ENCODE data around the gene SWSAP1.
A peak's percentile ranks its signal among the peaks of the same experiment; 100 is the strongest.
"Not testable (repeated sequence)": the region's sequence is repeated elsewhere in the genome, so short reads cannot be mapped to it uniquely, and the experiment has no call there.

The SWSAP1 gene

DNA sequence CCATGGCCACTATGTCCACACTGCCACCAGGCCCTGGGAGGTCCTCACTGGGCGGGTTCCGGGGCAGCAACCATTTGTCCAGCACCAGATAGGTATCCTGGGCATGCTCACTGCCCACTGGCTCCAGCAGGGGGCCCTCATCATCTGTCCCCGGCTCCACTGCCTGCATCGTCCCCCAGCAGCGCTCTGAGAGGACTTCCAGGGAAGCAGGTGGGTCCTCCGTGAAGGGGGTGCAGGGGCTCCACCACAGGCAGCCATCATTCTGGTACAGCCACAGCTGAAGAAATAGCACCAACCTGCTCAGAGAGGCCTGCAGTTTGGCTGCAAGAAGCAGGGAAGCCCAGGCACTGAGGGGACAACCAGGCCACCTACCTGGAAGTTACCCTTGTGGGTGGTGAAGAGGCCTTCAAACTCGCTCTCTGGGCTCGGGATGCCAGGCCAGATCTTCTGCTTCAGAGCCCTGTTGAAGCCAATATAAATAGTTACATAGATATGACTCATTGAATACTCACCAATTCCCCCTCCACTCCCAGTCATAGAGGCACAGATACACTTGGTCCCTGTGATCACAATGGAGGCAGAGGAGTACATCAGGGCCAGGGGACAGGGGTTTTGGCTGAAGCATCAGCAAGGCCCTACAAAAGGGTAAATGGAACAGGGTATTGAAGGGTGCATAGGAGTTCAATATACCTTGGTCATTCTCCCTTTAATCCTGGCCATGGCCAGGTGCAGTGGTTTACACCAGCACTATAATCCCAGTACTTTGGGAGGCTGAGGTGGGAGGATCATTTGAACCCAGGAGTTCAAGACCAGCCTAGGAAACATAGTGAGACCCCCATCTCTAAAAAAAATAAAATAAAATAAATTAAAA is 4.1 kb downstream of the SWSAP1 start:
- DNase-seq (ENCODE audit: low read depth in 2 of 2) = no peak

DNA sequence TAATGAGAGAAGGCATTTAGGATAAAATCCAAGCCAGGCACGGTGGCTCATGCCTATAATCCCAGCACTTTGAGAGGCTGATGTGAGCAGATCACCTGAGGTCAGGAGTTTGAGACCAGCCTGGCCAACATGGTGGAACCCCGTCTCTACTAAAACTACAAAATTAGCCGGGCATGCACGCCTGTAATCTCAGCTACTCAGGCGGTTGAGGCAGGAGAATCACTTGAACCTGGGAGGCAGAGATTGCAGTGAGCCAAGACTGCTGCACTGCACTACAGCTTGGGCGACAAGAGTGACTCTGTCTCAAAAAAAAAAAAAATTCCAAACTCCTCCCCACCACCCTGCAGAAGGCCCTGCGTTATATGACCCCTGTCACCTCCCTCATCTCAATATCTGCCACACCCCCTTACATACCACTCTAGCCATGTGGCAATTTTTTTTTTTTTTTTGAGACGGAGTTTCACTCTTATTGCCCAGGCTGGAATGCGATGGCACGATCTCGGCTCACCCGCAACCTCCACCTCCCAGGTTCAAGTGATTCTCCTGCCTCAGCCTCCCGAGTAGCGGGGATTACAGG is 4.9 kb downstream of the SWSAP1 start:
- DNase-seq (ENCODE audit: low read depth in 2 of 2) = not testable (repeated sequence)

DNA sequence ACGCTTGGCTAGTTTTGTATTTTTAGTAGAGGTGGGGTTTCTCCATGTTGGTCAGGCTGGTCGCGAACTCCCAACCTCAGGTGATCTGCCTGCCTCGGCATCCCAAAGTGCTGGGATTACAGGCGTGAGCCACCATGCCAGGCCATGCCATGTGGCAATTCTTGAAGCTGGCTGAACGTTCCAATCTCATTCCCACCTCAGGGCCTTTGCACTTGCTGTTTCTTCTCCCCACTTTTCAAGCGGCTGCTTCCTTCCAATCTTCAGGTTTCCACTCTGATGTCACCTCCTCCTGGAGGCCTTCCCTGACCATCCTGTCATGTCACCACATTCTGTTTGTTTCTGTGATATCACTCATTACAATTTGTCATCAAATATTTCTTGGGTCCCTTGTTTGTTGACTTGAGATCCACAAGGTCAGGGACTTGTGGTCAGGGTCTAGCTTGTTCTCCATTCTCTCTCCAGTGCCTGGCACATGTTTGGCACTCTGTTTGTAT is 5.4 kb downstream of the SWSAP1 start:
- DNase-seq (ENCODE audit: low read depth in 2 of 2) = no peak

DNA sequence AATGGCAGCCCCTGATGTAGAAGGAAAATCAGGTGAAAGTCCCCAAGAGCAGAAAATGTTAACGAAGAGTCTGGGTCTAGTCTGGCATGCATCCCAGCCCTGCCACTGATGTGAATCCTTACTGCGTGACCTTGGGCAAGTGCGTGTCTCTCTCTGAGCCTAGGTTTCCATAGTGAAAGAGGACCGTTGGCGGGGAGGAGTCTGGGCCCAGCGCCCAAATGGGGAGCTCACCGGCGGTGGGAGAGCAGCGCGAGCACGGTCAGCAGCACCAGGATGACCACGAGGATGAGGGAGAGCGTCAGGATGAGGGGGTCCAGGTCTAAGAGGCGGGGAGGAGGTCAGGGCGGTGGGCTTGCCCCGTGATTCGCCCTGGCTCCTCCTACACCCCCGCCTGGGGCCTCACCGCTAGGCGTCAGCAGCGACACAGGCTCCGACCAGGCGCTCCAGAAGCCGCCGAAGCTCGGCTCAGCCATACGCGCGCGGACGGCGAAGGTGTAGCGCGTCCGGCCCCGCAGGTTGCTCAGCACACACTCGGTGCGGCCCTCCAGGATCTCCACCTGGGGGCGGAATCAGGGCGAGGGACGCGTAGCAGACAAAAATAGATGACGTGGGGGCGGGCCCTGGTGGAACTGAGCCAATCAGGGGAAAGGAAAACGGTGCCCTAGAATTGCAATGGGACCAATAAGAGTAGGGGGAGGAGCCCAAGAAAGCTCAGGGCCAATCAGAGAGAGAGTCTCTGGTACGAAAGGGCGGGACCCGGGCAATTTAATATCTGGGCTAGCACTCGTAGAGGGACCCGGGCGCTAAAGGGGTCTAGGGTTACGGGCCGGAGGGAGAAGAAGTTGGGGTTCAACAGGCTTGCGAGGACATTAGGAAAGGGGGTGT is 6.4 kb downstream of the SWSAP1 start:
- DNase-seq (ENCODE audit: low read depth in 2 of 2) = peak; percentile 94 to 95

DNA sequence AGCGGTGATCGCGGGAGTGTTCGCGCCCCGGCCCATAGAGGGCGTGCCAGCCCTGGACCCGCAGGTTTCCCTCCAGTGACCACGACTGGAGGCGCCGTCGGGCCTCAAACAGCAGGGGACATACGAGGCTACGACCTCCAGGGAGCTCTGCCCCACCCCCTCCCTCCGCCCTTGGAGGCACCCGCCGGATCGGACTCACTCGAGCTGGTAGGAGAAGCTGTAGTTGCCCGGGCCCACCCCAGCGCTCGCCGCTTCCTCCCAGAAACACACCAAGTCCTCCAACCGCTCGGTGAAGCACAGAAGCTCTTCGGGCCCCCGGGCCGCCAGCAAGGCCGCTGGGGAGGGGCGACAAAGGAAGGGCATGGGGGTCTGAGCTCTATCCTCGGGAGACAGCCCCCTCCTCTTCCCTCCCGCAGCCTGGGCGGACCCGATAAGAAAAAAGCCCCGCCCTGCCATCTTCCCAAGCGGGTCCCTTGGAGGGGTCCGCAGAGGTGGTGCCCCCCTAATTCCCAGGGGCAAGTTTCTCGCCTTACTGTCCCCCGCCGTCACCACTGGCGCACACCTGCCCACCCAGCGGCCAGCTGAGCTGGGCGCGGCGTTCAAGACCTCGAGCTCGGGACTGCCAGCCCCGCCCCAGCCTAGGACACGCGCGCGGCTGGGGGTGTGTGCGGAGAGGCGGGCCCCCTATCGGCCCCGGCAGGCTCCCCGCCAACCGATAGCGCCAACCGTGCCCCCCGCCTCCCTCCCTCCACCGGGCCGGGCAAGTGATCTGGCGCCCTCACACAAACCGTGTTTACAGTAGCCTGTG is 8.6 kb downstream of the SWSAP1 start:
- no peak for DNase-seq (ENCODE audit: low read depth in 2 of 2)

DNA sequence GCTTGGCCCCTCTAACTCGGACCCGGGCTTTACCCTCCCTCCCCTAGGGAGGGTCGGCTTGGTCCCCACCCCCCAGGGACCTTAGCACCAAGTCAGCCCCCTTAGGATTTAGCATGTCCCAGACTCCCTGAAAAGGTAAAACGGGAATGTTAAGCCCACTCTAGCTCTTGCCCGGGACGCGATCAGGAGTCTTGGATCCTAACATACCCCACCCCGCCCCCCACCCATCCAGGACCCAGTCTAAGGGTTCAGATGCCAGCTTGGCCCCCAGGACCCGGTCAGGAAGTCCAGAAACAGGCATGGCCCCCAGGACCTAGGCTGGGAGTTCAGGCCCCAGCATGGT is 9.2 kb downstream of the SWSAP1 start:
- no peak for DNase-seq (ENCODE audit: low read depth in 2 of 2)

DNA sequence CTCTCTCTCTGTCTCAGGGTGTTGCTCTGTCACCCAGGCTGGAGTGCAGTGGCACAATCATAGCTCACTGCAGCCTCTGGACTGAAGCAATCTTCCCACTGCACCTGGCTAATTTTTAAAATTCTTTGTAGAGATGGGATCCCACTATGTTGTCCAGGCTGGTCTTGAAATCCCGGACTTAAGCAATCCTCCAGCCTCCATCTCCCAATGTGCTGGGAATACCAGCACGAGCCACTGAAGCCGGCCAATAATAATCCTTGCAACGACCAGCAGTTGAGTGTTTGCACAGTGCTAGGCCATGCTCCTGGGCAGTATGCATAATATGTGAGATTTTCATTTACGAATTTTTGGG is 10.3 kb downstream of the SWSAP1 start:
- no peak for DNase-seq (ENCODE audit: low read depth in 2 of 2)

DNA sequence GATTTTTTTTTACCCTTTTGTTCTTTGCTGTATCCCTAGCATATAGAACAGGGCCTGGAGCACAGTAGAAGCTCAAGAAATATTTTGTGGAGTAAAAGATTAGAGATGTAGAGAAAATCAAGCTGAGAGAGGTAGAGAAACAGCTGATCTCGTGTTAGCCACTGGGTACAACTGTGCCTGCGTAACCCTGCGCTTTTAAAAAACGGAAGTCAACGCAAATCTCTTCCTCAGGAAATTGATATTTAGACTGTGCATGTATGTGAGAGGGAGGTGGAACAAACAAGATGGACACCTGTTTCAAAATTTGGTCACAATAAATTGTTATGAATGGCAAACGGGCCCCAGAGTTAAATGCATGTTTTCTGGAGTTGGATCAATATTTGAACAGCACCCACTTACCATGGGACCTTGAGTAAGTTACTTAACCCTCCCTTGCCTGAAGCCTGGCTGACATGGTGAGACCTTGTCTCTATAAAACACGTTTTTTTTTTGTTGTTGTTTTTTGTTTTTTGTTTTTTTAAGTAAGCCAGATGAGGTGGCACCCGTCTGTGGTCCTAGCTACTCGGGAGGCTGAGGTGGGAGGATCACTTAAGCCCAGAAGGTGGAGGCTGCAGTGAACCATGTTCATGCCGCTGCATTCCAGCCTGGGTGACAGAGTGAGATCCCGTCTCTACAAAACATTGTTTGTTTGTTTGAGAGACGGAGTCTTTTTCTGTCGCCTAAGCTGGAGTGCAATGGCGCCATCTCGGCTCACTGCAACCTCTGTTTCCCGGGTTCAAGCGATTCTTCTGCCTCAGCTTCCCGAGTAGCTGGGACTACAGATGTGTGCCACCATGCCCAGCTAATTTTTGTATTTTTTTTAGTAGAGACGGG is 12.9 kb downstream of the SWSAP1 start:
- DNase-seq (ENCODE audit: low read depth in 2 of 2) = no peak

DNA sequence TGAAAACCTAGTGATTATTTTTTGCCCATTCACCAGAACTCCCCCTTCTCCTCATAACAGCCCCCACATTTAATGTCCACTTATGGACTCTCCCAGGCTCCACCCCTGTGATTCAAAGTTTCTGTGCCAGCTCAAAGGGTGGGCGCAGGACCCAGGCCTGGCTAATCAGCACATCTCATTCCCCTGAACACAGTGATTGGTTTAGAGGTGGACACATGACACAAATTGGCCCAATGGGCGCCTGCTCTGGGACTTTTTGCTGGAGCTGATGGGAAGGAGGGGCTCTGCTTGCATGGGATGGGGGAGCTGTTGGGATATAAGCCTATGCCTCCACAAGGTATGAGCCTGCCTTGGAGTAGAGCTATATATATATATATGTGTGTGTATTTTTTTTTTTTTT is 15.9 kb downstream of the SWSAP1 start:
- no peak for DNase-seq (ENCODE audit: low read depth in 2 of 2)

DNA sequence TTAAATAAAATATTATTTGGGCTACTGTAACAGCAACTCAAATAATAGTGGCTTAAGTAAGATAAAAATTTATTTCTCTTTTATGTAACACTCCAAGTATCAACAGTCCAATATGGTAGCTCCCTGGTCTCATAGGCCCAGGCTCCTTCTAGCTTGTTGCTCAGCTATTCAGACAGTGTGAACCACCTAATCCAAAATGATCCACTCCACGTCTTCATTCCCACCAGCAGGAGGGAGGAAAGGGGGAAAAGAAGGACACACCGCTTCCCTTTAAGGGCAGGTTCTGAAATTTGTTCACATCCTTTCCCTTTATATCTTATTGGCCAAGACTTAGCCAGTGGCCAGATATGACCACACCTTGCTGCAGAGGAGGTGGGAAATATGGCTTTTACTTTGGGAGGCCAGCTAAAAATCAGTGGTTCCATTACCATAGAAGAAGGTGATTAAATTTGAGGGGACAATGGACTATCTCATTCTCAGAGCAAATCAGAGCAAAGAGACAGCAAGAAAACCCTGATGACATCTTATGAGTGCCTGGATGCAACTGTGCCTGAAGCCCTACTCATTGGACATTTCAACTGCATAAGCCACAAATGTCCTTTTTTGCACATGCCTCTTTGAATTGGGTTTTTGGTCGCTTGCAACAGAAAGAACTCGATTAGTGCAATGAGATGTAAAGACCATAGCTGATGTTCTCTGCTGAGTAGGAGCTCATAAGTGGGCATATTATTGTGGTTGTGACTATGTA is 16.6 kb downstream of the SWSAP1 start:
- DNase-seq (ENCODE audit: low read depth in 2 of 2) = no peak

DNA sequence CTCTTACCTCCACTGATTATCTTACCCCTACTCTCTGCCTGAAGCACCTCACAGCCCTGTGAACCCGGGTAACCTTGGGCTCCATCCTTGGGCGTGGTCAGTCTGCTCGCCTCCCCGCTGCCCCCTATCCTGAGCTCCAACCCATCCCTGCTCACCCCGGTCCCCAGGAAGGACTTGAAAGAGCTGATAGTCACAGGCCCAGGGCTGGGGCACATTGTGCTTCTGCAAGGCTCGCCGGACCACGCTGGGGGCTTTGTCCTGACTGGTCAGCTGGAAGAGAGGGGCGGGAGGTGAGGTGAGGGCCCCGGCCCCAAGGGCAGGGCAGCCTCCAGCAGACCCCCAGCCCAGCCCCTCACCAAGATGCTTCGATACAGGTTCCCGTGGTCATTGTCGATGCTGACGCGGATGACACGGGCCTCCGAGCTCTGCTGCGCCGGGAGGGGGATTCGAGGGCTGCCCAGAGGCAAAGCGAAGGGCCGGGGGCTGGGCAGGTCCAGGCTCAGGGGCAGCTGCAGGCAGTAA is 22.7 kb downstream of the SWSAP1 start:
- DNase-seq (ENCODE audit: low read depth in 2 of 2) = no peak

DNA sequence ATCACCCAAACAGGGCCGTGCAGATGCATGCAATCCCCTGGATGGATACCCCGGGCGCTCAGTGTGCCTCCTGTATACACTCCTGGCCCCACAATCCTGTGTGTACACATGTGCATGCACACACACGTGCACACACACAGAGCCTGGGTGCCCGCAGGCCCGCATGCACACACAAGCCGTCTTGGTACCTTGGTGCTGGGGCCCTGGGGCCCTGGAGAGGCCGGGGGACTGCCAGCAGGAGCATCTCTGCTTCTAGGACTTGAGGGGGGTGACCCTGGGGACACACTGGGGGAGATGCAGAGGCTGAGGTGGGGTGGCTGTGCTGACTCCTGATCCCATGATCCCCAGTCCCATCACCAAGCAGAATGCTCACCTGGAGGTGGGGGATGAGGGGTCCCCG is 25.2 kb downstream of the SWSAP1 start:
- DNase-seq (ENCODE audit: low read depth in 2 of 2) = no peak

DNA sequence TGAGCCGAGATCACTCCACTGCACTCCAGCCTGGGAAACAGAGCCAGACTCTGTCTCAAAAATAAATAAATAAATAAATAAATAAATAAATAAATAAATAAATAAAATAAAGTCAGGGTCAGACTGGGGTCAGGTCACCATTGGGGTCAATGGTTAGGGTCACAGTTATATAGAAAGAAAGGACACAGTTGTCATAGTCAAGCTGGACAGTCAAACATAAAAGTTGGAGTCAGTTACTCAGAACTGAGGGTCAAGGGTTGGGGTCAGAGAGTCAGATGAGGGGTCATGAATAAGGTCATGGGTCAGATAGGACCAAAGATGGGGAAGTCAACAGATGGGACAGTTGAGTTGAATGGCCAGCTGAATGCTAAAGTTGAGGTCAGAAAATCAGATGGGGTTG is 26.3 kb downstream of the SWSAP1 start:
- no peak for DNase-seq (ENCODE audit: low read depth in 2 of 2)

DNA sequence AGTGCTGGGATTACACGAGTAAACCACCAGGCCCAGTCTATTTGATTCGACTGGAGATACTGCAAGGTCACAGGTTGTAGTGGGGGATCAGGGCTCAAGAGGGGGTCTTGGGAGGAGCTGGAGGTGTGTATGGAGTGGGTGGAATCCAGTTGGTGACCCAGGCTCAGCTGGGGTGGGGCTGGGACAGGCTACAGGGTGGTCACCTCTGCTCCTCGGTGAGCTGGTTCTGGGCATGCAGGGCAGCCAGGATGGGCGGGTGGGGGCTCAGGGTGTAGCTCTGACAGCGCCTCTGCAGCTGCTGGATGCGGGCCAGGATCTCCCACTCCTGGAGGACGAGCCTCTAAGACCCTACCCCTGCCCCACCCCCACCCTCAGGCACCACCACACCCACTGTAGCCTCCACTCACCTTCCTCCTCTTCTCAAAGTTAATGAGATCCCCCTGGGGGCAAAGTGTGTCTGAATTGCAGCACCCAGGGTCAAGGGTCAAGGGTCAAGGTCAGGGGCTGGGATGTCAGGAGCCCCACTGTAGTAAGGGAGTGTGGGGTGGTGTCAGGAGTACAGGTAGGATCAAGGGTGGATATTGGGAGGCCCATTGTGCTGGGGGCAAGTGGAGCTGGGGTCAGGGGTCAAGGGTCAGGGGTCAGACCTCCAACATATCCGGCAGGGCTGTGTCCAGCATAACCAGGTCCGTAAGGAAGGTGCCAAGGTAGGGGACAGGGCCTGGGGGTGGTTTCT is 27.5 kb downstream of the SWSAP1 start:
- DNase-seq (ENCODE audit: low read depth in 2 of 2) = no peak

DNA sequence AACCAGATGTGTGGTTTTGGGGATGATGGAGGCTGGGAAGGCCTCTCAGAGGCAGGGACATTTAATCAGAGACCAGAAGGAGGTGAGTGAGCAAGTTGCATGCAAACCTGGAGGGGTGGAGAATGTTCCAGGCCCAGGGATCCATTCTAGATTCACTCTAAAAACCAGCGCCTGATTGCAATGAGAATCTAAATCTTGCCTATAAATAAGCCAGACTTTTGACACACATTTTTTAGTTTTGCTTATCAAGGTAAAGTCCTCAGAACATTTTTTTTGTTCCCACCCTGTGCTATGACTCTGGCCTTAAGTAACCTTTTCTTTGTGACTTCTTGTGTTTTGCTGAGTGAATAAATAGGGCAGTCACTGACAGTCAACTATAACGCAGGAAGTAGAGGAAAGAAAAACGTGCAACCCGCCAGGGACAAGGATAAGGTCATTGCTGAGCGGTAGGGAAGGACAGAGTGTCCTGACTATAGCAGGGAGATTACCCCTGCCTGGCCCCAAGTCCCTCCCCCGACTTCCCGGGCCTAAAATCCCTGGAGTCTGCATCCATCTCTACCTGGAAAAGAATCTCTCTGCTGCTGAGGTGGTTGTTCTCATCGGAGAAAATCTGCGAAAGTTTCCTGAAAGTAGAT is 30.2 kb downstream of the SWSAP1 start:
- DNase-seq (ENCODE audit: low read depth in 2 of 2) = no peak

DNA sequence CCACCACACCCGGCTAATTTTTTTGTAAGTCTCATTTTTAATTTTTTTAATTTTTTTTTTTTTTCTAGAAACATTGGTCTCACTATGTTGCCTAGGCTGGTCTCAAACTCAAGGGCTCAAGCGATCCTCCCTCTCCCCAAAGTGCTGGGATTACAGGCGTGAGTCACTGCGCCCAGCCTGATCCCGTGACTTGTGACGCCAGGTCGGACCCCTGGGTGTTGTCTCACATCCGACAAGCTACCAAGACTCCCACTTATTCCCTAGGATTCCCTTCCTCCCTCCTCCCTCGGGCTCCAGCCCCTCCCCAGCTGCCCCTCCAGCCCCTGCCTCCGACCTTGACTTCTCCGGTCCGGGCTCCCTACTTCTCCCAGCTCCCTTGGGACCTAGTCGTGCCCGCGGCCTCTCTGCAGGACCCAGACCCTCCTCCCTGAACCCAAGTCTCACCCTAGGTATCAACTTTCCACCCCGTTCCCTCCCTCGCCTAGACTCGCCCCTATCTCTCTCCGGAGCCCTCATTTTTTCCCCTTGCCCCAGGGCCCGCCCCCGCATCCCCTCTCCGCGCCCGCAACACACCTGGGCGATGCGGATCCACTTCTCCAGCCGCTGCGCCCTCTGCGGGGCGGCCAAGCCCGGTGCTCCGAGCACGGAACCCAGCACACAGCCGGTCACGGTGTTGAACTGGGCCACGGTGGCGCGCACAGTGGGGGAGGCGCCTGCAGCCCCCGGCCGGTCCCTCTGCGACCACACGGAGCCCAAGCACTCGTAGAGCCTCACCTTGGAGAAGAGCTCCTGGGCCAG is 31.6 kb downstream of the SWSAP1 start:
- DNase-seq (ENCODE audit: low read depth in 2 of 2) = peak in 1 of 2 donors; percentile 49

DNA sequence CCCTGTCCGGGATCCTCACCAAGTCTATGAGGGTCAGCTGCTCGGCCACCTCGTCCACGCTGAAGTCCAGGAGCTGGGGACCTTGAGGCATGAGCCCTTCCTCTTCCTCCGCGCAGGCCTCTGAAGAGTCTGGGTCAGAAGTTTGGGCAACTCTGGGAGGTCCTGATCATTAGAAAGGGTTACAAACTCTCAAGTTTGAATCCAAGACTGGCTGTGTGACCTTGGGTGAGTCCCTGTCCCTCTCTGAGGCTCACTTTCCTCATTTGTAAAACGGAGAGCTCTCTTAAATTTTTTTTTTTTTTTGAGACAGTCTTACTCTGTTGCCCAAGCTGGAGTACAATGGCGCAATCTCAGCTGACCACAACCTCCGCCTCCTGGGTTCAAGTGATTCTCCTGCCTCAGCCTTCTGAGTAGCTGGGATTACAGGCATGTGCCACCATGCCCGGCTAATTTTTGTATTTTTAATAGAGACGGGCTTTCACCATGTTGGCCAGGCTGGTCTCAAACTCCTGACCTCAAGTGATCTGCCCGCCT is 32.3 kb downstream of the SWSAP1 start:
- not testable (repeated sequence) for DNase-seq (ENCODE audit: low read depth in 2 of 2)
